Breast epithelium (tissue), 4 donors: ENCODE measurements around the gene TRMT1. TPM values are rescaled to one million over a fixed set of nuclear protein-coding genes. Genes with fewer than 3 reads are reported as not detected.
A peak's percentile ranks its signal among the peaks of the same experiment; 100 is the strongest.
"Not testable (repeated sequence)": the region's sequence is repeated elsewhere in the genome, so short reads cannot be mapped to it uniquely, and the experiment has no call there.

Source experiments
- DNase-seq, 2 donors: peaks; one replicate each; pipeline ENCODE4 v3.0.0-alpha.2; 2019; ENCODE audit warnings: low spot score in 2 of 2
- H3K27ac ChIP-seq, 2 donors: fragments of 200-600 bp; sonication (generic) in 1 of 2; one replicate each; pipeline ENCODE4 v1.5.1; 2016 to 2019; ENCODE audit warnings: mild to moderate bottlenecking in 1 of 2
- H3K27me3 ChIP-seq, 2 donors: fragments of 200-600 bp; sonication (generic) in 1 of 2; one replicate each; pipeline versions ENCODE4 v1.5.1 to v1.6.0; 2017 to 2019; ENCODE audit warnings: control low read depth in 1 of 2, mild to moderate bottlenecking in 1 of 2
- H3K36me3 ChIP-seq: fragments of 200-600 bp; one replicate; pipeline ENCODE4 v1.5.1; 2019
- H3K4me1 ChIP-seq, 2 donors: fragments of 200-600 bp; sonication (generic); one replicate each; pipeline ENCODE4 v1.5.1; 2016 to 2019; ENCODE audit warnings: control low read depth in 1 of 2
- H3K4me3 ChIP-seq, 3 donors: fragments of 200-600 bp; sonication (generic); 1 replicate in 2 of 3; 2 replicates in 1 of 3; pipeline ENCODE4 v1.5.1; 2016 to 2019; ENCODE audit warnings: mild to moderate bottlenecking in 3 of 3, moderate library complexity in 2 of 3
- H3K9me3 ChIP-seq, 2 donors: fragments of 200-600 bp; sonication (generic) in 1 of 2; one replicate each; pipeline ENCODE4 v1.5.1; 2016 to 2019; ENCODE audit warnings: control low read depth in 1 of 2
- CTCF ChIP-seq, 3 donors: fragments of 450-650 bp; IDR thresholded peaks; one replicate each; pipeline ENCODE4 v1.5.1; 2016 to 2017; ENCODE audit warnings: antibody characterized with exemption in 3 of 3, mild to moderate bottlenecking in 3 of 3, moderate library complexity in 3 of 3
- POLR2A ChIP-seq: fragments of 450-650 bp; IDR thresholded peaks from one replicate; pipeline ENCODE4 v1.6.1; 2016; ENCODE audit warnings: antibody characterized with exemption, mild to moderate bottlenecking, moderate library complexity
- POLR2AphosphoS5 ChIP-seq, 3 donors: sonication (generic); formaldehyde crosslinking; IDR thresholded peaks; one replicate each; pipeline ENCODE4 v1.6.1; 2017; ENCODE audit warnings: antibody characterized with exemption in 3 of 3
- intact Hi-C: fragments of 100-400 bp; cut with DNase I; formaldehyde crosslinking; loops from one replicate; pipeline ENCODE4 v1.15.1; 2023; ENCODE audit warnings: low total_unique reads
- total RNA-seq, 3 donors: library from RNA; depleted of rRNA; stranded (reverse); fragments of >200 nt; gene quantifications; one replicate each; pipeline ENCODE4 v1.1.0, GENCODE V29; 2016

The TRMT1 gene
- total RNA-seq, 3 donors from 2014 or later: 29.7 to 37.4 (median 31.7) TPM

- peak; percentile 98 to 99 for DNase-seq
- TF ChIP-seq POLR2A (peak; percentile 89), POLR2AphosphoS5 (IDR thresholded peaks at IDR 0.05) (peak; percentile 89 to 97 (median 93)), CTCF (IDR thresholded peaks at IDR 0.05) (peak in 2 of 3 donors; percentile 23 to 25)
- Histone ChIP-seq H3K4me1 (peaks cover 5 to 9% of the 10 kb centered on the region in 2 donors), H3K9me3 (no peaks in the 10 kb centered on the region), H3K27me3 (no peaks in the 10 kb centered on the region), H3K27ac (peak overlapping the region; percentile 99 to 100), H3K4me3 (peak overlapping the region; percentile 72 to 84 (median 77)), H3K36me3 (no peaks in the 10 kb centered on the region)
- intact Hi-C loops: no loop called here
These were observed 35.2 kb upstream of the TRMT1 start for GRCh38 chr19:13151605-13152355.

- Histone ChIP-seq H3K36me3 (no peaks in the 10 kb centered on the region), H3K9me3 (no peaks in the 10 kb centered on the region), H3K4me1 (peaks cover 5 to 6% of the 10 kb centered on the region in 2 donors), H3K27me3 (no peaks in the 10 kb centered on the region), H3K27ac (peak overlapping the region; percentile 99 to 100), H3K4me3 (peak overlapping the region; percentile 72 to 84 (median 77))
- TF ChIP-seq POLR2AphosphoS5 (IDR thresholded peaks at IDR 0.05) (no peak), CTCF (IDR thresholded peaks at IDR 0.05) (no peak), POLR2A (no peak)
- intact Hi-C loops: no loop called here
- DNase-seq: peak in 1 of 2 donors; percentile 48
These were observed 34.5 kb upstream of the TRMT1 start for GRCh38 chr19:13150931-13151604.

- intact Hi-C loops: no loop called here
- no peaks in the 10 kb centered on the region for H3K27me3 ChIP-seq
These were observed 33.8 kb upstream of the TRMT1 start, which contains the start of the genes IER2 and STX10 for GRCh38 chr19:13150187-13150930. TSS of gene IER2 (plus strand) at chr19:13150411. CDS start at chr19:13153187, 2,776 bp downstream. TSS of gene STX10 (minus strand) at chr19:13150375. CDS start at chr19:13150173, 202 bp downstream.

GRCh38 chr19:13149628-13150186 is 33.2 kb upstream of the TRMT1 start:
- peak in 1 of 2 donors; percentile 32 for DNase-seq
- H3K4me1 ChIP-seq: peaks cover 0 to 5% of the 10 kb centered on the region in 2 donors

More at GRCh38 chr19:13150187-13150930, 33.8 kb upstream of the TRMT1 start, which contains the start of the genes IER2 and STX10:
- H3K4me3 ChIP-seq: peak within 1 kb of the TSS; percentile 72 to 84 (median 77)
- H3K9me3 ChIP-seq: no peaks in the 10 kb centered on the region
- peak; percentile 97 for DNase-seq
- TF ChIP-seq POLR2AphosphoS5 (IDR thresholded peaks at IDR 0.05) (peak; percentile 94 to 97 (median 96)), CTCF (IDR thresholded peaks at IDR 0.05) (peak; percentile 35 to 71 (median 40)), POLR2A (peak; percentile 82)
- peaks cover 3 to 5% of the 10 kb centered on the region in 2 donors for H3K4me1 ChIP-seq
- peak within 1 kb of the TSS; percentile 99 to 100 for H3K27ac ChIP-seq
- H3K36me3 ChIP-seq: no peaks in the 10 kb centered on the region

GRCh38 chr19:13149173-13149627 is 32.7 kb upstream of the TRMT1 start:
- H3K9me3 ChIP-seq, intact Hi-C loops, H3K27me3 ChIP-seq, H3K36me3 ChIP-seq, H3K4me1 ChIP-seq: not testable (repeated sequence)
- peak overlapping the region; percentile 72 to 84 (median 77) for H3K4me3 ChIP-seq
- H3K27ac ChIP-seq: peak overlapping the region; percentile 99 to 100
- peak in 1 of 2 donors; percentile 46 for DNase-seq

More at GRCh38 chr19:13149628-13150186, 33.2 kb upstream of the TRMT1 start:
- Histone ChIP-seq H3K4me3 (peak overlapping the region; percentile 72 to 84 (median 77)), H3K9me3 (no peaks in the 10 kb centered on the region), H3K27me3 (no peaks in the 10 kb centered on the region), H3K27ac (peak overlapping the region; percentile 99 to 100), H3K36me3 (no peaks in the 10 kb centered on the region)
- TF ChIP-seq POLR2A (no peak), POLR2AphosphoS5 (IDR thresholded peaks at IDR 0.05) (no peak), CTCF (IDR thresholded peaks at IDR 0.05) (no peak)
- intact Hi-C loops: no loop called here
